ENCODE measurements around the gene COP1.

DNA sequence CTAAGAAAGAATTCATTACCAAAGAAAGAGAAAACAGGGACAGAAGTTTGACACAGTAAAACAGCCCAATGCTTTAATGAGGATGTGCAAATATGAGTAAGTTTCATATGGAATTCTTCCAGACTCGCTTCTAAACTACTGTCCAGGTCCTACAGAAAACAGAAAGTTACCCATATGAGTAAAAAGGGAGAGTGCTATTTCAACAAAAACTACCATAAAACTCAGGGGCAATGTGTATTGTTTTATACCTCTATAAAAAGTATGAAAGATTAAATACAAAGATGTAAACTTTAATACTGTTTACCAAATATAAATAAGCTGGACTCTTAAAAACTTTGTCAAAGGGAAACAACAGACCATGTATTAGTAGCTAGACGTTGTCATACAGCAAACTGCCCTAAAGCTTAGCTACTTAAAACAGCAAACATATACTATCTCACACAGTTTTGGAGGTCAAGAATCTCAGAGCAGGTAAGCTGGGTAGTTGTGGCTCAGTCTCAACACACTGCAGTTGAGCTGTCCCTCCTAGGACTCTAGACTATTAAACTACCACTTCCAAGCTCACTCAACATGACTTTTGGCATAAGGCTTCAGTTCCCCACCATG lies 174.9 kb downstream of the COP1 start:
- TF ChIP-seq, protein P1, sequence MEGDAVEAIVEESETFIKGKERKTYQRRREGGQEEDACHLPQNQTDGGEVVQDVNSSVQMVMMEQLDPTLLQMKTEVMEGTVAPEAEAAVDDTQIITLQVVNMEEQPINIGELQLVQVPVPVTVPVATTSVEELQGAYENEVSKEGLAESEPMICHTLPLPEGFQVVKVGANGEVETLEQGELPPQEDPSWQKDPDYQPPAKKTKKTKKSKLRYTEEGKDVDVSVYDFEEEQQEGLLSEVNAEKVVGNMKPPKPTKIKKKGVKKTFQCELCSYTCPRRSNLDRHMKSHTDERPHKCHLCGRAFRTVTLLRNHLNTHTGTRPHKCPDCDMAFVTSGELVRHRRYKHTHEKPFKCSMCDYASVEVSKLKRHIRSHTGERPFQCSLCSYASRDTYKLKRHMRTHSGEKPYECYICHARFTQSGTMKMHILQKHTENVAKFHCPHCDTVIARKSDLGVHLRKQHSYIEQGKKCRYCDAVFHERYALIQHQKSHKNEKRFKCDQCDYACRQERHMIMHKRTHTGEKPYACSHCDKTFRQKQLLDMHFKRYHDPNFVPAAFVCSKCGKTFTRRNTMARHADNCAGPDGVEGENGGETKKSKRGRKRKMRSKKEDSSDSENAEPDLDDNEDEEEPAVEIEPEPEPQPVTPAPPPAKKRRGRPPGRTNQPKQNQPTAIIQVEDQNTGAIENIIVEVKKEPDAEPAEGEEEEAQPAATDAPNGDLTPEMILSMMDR (IDR thresholded peaks at IDR 0.05; ENCODE audit: extremely low read depth in 1 of 2, insufficient read depth in 1 of 2, low read depth in 1 of 2, low read length in 2 of 2): no peak
- TF ChIP-seq EZH2 (IDR thresholded peaks at IDR 0.05; ENCODE audit: borderline replicate concordance, low read depth, low read length, severe bottlenecking): no peak

Data from endothelial cell of umbilical vein (primary cell).